ENCODE data around the gene PLPP4. TPM values are rescaled to one million over a fixed set of nuclear protein-coding genes. Genes with fewer than 3 reads are reported as not detected.

PLPP4 gene
- total RNA-seq, 1 experiment from 2014 or later: not detected

- H3K23me2 ChIP-seq (ENCODE audit: insufficient read length, low read depth, low read length, poor library complexity, severe bottlenecking): no peaks in the 10 kb centered on the region
- H2BK12ac ChIP-seq (ENCODE audit: insufficient read length, low read depth, low read length): no peak overlapping the region
- no peak overlapping the region for H3K18ac ChIP-seq (ENCODE audit: insufficient read length, low read depth, low read length)
- Mint-ChIP-seq H3K4me3 (no peak overlapping the region), H3K4me1 (peaks cover 13 to 14% of the 10 kb centered on the region in 2 experiments), H3K36me3 (ENCODE audit: insufficient read depth in 1 of 3, low read depth in 3 of 3) (no peaks in the 10 kb centered on the region), H3K9me3 (no peaks in the 10 kb centered on the region; a peak in 1 of 5 replicates), H3K27me3 (ENCODE audit: low read depth) (peaks cover 32% of the 10 kb centered on the region), H3K27ac (no peak overlapping the region)
- no peaks in the 10 kb centered on the region for H3K4me1 ChIP-seq (ENCODE audit: insufficient read depth, low read length)
- no peak overlapping the region for H4K5ac ChIP-seq (ENCODE audit: insufficient read length, low read depth, low read length)
- H3K14ac ChIP-seq (ENCODE audit: insufficient read depth, low read length): no peak overlapping the region
- no peak for DNase-seq
- H3K4me2 ChIP-seq (ENCODE audit: insufficient read depth, insufficient read length, low read length): no peak overlapping the region
- no peak overlapping the region for H2BK120ac ChIP-seq (ENCODE audit: low read depth, low read length, poor library complexity, severe bottlenecking)
- H3K23ac ChIP-seq (ENCODE audit: insufficient read length, low read depth, low read length): no peak overlapping the region
- TF ChIP-seq CTCF (conservative IDR thresholded peaks at IDR 0.05): no peak
- no peak overlapping the region for H2BK15ac ChIP-seq (ENCODE audit: low read depth, low read length)
- no peak overlapping the region for H4K8ac ChIP-seq (replicated peaks; ENCODE audit: insufficient read length, low read depth, low read length)
- no peak overlapping the region for H3T11ph ChIP-seq (ENCODE audit: low read length)
- H3K27ac ChIP-seq (ENCODE audit: insufficient read length, low read depth, low read length): no peak overlapping the region
- no peak overlapping the region for H3K56ac ChIP-seq (ENCODE audit: insufficient read length, low read depth, low read length)
- no peak overlapping the region for H2BK5ac ChIP-seq (ENCODE audit: insufficient read length, low read length)
- no peaks in the 10 kb centered on the region for H3K9me3 ChIP-seq (ENCODE audit: control insufficient read depth, low read depth, low read length)
- no peak overlapping the region for H3K4ac ChIP-seq (ENCODE audit: low read depth, low read length)
- H4K20me1 ChIP-seq (ENCODE audit: control insufficient read depth, insufficient read depth, insufficient read length): no peaks in the 10 kb centered on the region
- H3K9ac ChIP-seq (ENCODE audit: extremely low read depth, insufficient read length, low read length): no peak overlapping the region
- H2AK5ac ChIP-seq (ENCODE audit: insufficient read length, low read length): no peak overlapping the region
- WGBS (ENCODE audit: extremely low coverage, insufficient read length, low lambda C conversion rate): no CpG with 5 or more reads among the region's 3 CpGs
- H3K79me1 ChIP-seq (ENCODE audit: insufficient read depth, low read depth, low read length, poor library complexity, severe bottlenecking): no peaks in the 10 kb centered on the region
- H4K91ac ChIP-seq (ENCODE audit: insufficient read length, low read depth, low read length): no peak overlapping the region
- no peak overlapping the region for H2BK20ac ChIP-seq (ENCODE audit: low read depth, low read length, poor library complexity, severe bottlenecking)
- no peaks in the 10 kb centered on the region for H3K27me3 ChIP-seq (ENCODE audit: insufficient read depth, low read length)
- H2AFZ ChIP-seq (ENCODE audit: low read length): no peak overlapping the region
- no peaks in the 10 kb centered on the region for H3K79me2 ChIP-seq (ENCODE audit: insufficient read depth, low read length)
These were observed 54.1 kb downstream of the PLPP4 start for GRCh38 chr10:120511165-120511564.

Data from H9 (cell line).